ENCODE results near the gene GFAP. TPM values are rescaled to one million over a fixed set of nuclear protein-coding genes. Genes with fewer than 3 reads are reported as not detected.

The GFAP gene
- total and polyA plus RNA-seq, 4 donors: 0.24 to 0.42 (median 0.33) TPM; not detected in 1

DNA sequence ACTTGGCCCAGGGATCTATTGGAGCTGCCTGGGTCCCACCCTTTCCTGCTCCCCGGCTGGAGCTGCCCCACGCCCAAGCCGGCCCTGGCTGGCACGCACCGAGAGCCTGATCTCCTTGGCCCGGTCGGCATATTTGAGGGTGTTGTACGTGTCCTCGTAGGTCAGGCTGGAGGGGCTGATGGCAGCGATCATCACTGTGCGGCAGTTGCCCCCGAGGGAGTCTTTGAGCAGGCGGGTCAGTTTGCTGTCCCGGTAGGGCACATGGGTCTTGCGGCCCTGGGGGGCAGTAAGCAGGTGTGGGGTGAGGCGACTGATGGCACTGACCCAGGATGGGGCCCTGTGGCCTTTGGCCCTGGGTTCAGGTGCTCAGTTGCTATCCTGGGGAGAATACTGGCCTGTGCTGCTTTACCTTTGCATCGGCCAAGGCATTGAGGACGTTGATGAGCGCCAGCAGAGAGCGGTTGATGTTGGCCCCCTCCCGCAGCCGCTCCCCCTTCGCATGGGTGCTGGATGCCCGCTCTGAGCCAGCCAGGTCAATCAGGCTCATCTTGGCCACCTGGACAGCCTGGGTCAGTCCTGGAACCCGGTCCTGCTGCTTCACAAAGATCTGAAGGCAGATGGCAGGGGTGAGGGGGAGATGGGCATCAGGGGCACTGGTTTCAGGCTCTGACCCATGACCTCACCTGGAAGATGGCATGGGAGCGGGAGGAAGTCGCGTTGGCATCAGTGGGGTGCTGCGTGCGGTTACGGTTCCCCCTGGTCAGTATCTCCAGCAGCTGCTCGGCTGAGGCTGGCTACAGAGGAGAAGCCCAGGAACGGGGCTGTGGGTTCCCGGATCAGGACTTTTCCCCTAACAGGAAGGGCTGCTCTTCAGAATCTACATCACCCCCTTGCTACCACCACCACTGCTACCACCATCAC is 18.8 kb upstream of the GFAP start:
- Histone ChIP-seq H3K4me1 (ENCODE audit: control insufficient read depth in 4 of 4, insufficient read depth in 4 of 4, low read length in 3 of 4) (no peaks in the 10 kb centered on the region), H3K27ac (ENCODE audit: low read depth in 1 of 2, low read length in 2 of 2) (no peak overlapping the region), H3K27me3 (ENCODE audit: control insufficient read depth in 4 of 4, insufficient read depth in 4 of 4, low read length in 3 of 4) (no peaks in the 10 kb centered on the region), H3K36me3 (ENCODE audit: control insufficient read depth in 4 of 4, insufficient read depth in 3 of 4, low read depth in 1 of 4, low read length in 3 of 4) (no peaks in the 10 kb centered on the region), H3K9ac (ENCODE audit: low read depth in 1 of 2, low read length in 2 of 2) (no peak overlapping the region), H3K4me3 (ENCODE audit: low read depth in 1 of 3, low read length in 3 of 3) (no peak overlapping the region), H3K9me3 (ENCODE audit: control insufficient read depth in 4 of 4, low read length in 3 of 4) (no peaks in the 10 kb centered on the region)
- TF ChIP-seq HNF4A (conservative IDR thresholded peaks at IDR 0.05): no peak
- no peak for TF ChIP-seq MAX (IDR thresholded peaks at IDR 0.05)
- no peak for TF ChIP-seq EGR1 (IDR thresholded peaks at IDR 0.05; ENCODE audit: low read depth in 2 of 2)
- TF ChIP-seq JUND (IDR thresholded peaks at IDR 0.05): no peak
- no peak for TF ChIP-seq SP1 (IDR thresholded peaks at IDR 0.05)
- TF ChIP-seq YY1 (IDR thresholded peaks at IDR 0.05): no peak
- TF ChIP-seq NR2F2 (IDR thresholded peaks at IDR 0.05): no peak
- no peak for TF ChIP-seq RAD21 (IDR thresholded peaks at IDR 0.05)
- TF ChIP-seq CTCF (IDR thresholded peaks at IDR 0.05; ENCODE audit: low read depth, low read length, missing input control): no peak
- no peak for TF ChIP-seq REST (IDR thresholded peaks at IDR 0.05)
- TF ChIP-seq GABPA (IDR thresholded peaks at IDR 0.05 in 1 of 2, conservative IDR thresholded peaks at IDR 0.05 in 1 of 2): no peak
- TF ChIP-seq FOXA1 (IDR thresholded peaks at IDR 0.05): no peak
- no peak for TF ChIP-seq TAF1 (conservative IDR thresholded peaks at IDR 0.05)
- no peak for TF ChIP-seq FOXA2 (IDR thresholded peaks at IDR 0.05)
- TF ChIP-seq, protein P1, sequence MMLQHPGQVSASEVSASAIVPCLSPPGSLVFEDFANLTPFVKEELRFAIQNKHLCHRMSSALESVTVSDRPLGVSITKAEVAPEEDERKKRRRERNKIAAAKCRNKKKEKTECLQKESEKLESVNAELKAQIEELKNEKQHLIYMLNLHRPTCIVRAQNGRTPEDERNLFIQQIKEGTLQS (IDR thresholded peaks at IDR 0.05): no peak
- TF ChIP-seq HNF4G (IDR thresholded peaks at IDR 0.05): no peak
- TF ChIP-seq RXRA (IDR thresholded peaks at IDR 0.05): no peak
- no peak for TF ChIP-seq ZBTB33 (IDR thresholded peaks at IDR 0.05)
- DNase-seq (ENCODE audit: low spot score): no peak
- WGBS: 95% methylated on average over 34 of the region's 34 CpGs

All from liver (tissue), 9 donors.